Tibial nerve (tissue), 4 donors: ENCODE data around the gene INAFM1. TPM values are rescaled to one million over a fixed set of nuclear protein-coding genes. Genes with fewer than 3 reads are reported as not detected.
A peak's percentile ranks its signal among the peaks of the same experiment; 100 is the strongest.
"Not testable (repeated sequence)": the region's sequence is repeated elsewhere in the genome, so short reads cannot be mapped to it uniquely, and the experiment has no call there.

Experiments used
- DNase-seq, 2 donors: peaks; one replicate each; pipeline ENCODE4 v3.0.0-alpha.2; 2019; ENCODE audit warnings: low spot score in 2 of 2
- H3K27ac ChIP-seq, 4 donors: fragments of 200-600 bp; sonication (generic) in 3 of 4; one replicate each; pipeline ENCODE4 v1.5.1; 2017 to 2019; ENCODE audit warnings: mild to moderate bottlenecking in 1 of 4
- H3K27me3 ChIP-seq, 2 donors: fragments of 200-600 bp; sonication (generic) in 1 of 2; one replicate each; pipeline versions ENCODE4 v1.5.1 to v1.6.0; 2017 to 2019
- H3K36me3 ChIP-seq, 3 donors: fragments of 200-600 bp; sonication (generic); one replicate each; pipeline ENCODE4 v1.5.1; 2018 to 2019
- H3K4me1 ChIP-seq, 4 donors: fragments of 200-600 bp; sonication (generic) in 3 of 4; one replicate each; pipeline ENCODE4 v1.5.1; 2017 to 2019
- H3K4me3 ChIP-seq, 4 donors: fragments of 200-600 bp; sonication (generic) in 3 of 4; one replicate each; pipeline ENCODE4 v1.5.1; 2017 to 2019; ENCODE audit warnings: mild to moderate bottlenecking in 1 of 4, moderate library complexity in 1 of 4
- H3K9me3 ChIP-seq, 4 donors: fragments of 200-600 bp; sonication (generic) in 3 of 4; one replicate each; pipeline ENCODE4 v1.5.1; 2017 to 2019
- CTCF ChIP-seq, 5 experiments: fragments of 200-600 bp in 3 of 5; fragments of 450-650 bp in 2 of 5; sonication (generic) in 3 of 5; IDR thresholded peaks; one replicate each; pipeline ENCODE4 v1.5.1; 2016 to 2019; ENCODE audit warnings: antibody characterized with exemption in 5 of 5, mild to moderate bottlenecking in 3 of 5, moderate library complexity in 2 of 5
- EP300 ChIP-seq, 2 donors: sonication (generic); formaldehyde crosslinking; IDR thresholded peaks; one replicate each; pipeline ENCODE4 v1.6.1; 2017; ENCODE audit warnings: antibody characterized with exemption in 2 of 2, mild to moderate bottlenecking in 1 of 2
- POLR2A ChIP-seq, 2 donors: fragments of 450-650 bp; IDR thresholded peaks; one replicate each; pipeline ENCODE4 v1.6.1; 2017; ENCODE audit warnings: antibody characterized with exemption in 2 of 2, mild to moderate bottlenecking in 2 of 2, moderate library complexity in 2 of 2
- WGBS, 2 donors: methylation state at CpG; one replicate each; pipeline ENCODE4 v1.1.5; 2018; 5-methylcytosine and 5-hydroxymethylcytosine counted together
- total RNA-seq, 4 donors: library from RNA; depleted of rRNA; stranded (reverse); fragments of >200 nt; gene quantifications; one replicate each; pipeline ENCODE4 v1.1.0, GENCODE V29; 2016

The INAFM1 gene
- total RNA-seq, 4 donors from 2014 or later: 9.6 to 33.9 (median 25.4) TPM

DNA sequence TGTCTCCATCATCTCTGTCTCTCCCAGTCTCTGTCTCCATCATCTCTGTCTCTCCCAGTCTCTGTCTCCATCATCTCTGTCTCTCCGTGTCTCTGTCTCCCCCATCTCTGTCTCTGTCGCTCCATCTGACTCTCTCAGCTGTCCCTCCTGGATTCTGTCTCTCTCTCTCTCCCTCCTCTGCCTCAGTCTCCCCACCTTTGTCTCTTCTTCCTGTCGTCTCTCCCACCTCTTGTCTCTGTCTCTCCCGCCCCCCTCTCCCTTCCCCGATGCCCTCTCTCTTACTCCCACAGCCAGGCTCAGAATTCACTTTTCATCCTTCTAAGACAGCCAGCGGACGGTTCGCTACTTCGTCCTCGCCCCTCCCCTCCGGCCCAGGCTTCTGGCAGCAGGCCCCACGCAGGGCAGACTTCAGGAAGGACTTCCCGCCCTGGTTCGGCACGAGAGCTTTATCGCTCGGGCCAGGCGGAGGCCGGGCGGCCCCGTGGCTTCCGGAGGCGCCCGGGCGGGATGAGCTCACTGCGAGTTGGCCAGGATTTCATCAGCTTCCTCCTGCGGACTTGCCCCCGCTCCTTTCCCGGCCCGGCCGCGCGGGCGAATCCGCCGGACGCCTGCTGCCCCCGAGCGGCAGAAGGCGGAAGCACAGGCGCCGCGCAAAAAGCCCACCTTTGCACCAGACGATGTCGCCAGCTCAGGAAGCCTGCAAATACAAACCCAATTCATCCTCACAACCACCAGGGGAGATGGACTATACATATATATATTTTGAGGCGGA lies 30.7 kb upstream of the INAFM1 start:
- peak overlapping the region in 2 of 4 donors; percentile 40 to 44 for H3K4me3 ChIP-seq
- peak; percentile 63 to 90 for TF ChIP-seq EP300 (IDR thresholded peaks at IDR 0.05)
- peak in 1 of 2 donors; percentile 16 for TF ChIP-seq POLR2A (IDR thresholded peaks at IDR 0.05)
- peak; percentile 99 to 100 (median 99) for TF ChIP-seq CTCF (IDR thresholded peaks at IDR 0.05)
- DNase-seq: peak; percentile 75 to 77
- peaks cover 0 to 54% (median 28%) of the 10 kb centered on the region in 4 donors for H3K4me1 ChIP-seq
- H3K27ac ChIP-seq: peak overlapping the region in 2 of 4 donors; percentile 60 to 73
- no peaks in the 10 kb centered on the region for H3K36me3 ChIP-seq
- no peaks in the 10 kb centered on the region for H3K9me3 ChIP-seq
- peaks cover 0 to 12% of the 10 kb centered on the region in 2 donors for H3K27me3 ChIP-seq
- 3 to 4% methylated on average over 17 to 30 of the region's 46 CpGs for WGBS, 2 donors

- Histone ChIP-seq H3K4me1 (peaks cover 0 to 38% (median 15%) of the 10 kb centered on the region in 4 donors), H3K4me3 (no peak overlapping the region), H3K27ac (no peak overlapping the region)
These were observed 27.2 kb upstream of the INAFM1 start for GRCh38 chr19:47247308-47247990.

GRCh38 chr19:47253016-47253415 lies 21.7 kb upstream of the INAFM1 start:
- H3K9me3 ChIP-seq, DNase-seq, H3K27me3 ChIP-seq, H3K4me3 ChIP-seq, H3K36me3 ChIP-seq, H3K27ac ChIP-seq: not testable (repeated sequence)
- WGBS, 2 donors: 81 to 90% methylated on average over 8 of the region's 8 CpGs
- peaks cover 0 to 22% (median 11%) of the 10 kb centered on the region in 4 donors for H3K4me1 ChIP-seq

More at GRCh38 chr19:47247308-47247990, 27.2 kb upstream of the INAFM1 start:
- H3K36me3 ChIP-seq: no peaks in the 10 kb centered on the region
- TF ChIP-seq CTCF (IDR thresholded peaks at IDR 0.05) (peak; percentile 82 to 94 (median 86)), EP300 (IDR thresholded peaks at IDR 0.05) (no peak), POLR2A (IDR thresholded peaks at IDR 0.05) (no peak)
- H3K9me3 ChIP-seq: no peaks in the 10 kb centered on the region
- no peaks in the 10 kb centered on the region for H3K27me3 ChIP-seq
- peak; percentile 67 to 79 for DNase-seq
- WGBS, 2 donors: 29 to 32% methylated on average over 25 of the region's 25 CpGs

DNA sequence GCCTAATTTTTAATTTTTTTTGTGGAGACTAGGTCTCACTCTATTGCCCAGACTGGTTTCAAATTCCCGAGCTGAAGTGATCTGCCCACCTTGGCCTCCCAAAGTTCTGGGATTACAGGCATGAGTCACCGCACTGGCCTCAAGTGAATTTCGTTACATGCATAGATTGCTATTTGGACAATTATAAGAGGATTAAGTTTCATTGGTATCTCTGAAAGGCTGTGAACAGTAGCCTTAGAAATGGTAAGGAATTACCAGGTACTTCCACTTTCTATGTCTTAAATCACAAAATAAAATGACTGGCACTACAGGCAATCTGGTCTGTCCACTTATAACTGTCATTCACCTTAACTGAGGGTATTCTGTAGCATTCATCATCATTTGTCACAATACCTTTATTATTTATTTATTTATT lies 21.2 kb upstream of the INAFM1 start:
- H3K27me3 ChIP-seq: no peaks in the 10 kb centered on the region
- no peak overlapping the region for H3K4me3 ChIP-seq
- DNase-seq: no peak
- H3K36me3 ChIP-seq: peaks cover 0 to 4% (median 0%) of the 10 kb centered on the region in 3 donors
- peaks cover 0 to 27% (median 15%) of the 10 kb centered on the region in 4 donors for H3K4me1 ChIP-seq
- no peak overlapping the region for H3K27ac ChIP-seq
- H3K9me3 ChIP-seq: no peaks in the 10 kb centered on the region
- no peak for TF ChIP-seq POLR2A (IDR thresholded peaks at IDR 0.05)
- no peak for TF ChIP-seq EP300 (IDR thresholded peaks at IDR 0.05)
- no peak for TF ChIP-seq CTCF (IDR thresholded peaks at IDR 0.05)
- 72 to 74% methylated on average over 3 of the region's 3 CpGs for WGBS, 2 donors

DNA sequence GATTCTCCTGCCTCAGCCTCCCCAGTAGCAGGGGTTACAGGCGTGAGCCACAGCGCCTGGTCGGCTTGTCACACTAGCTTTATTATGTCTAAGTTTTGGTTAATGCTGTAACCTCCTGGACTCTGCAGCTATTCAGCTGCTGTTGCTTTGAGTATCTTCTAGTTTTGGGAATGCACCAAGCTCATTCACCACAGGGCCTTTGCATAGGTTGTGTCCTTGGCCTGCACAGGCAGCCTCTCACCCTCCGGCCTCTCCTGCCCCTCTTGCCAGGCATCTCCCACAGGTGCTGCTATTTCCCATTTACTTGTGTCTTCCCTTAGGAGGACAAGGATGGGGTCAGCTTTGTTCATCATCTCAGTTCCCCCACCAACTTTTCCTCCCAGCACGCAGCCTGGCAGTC lies 20.7 kb upstream of the INAFM1 start:
- DNase-seq: no peak
- Histone ChIP-seq H3K9me3 (no peaks in the 10 kb centered on the region), H3K4me1 (peaks cover 0 to 32% (median 20%) of the 10 kb centered on the region in 4 donors), H3K36me3 (peaks cover 0 to 9% (median 0%) of the 10 kb centered on the region in 3 donors), H3K27ac (no peak overlapping the region), H3K27me3 (no peaks in the 10 kb centered on the region), H3K4me3 (no peak overlapping the region)
- WGBS, 2 donors: 85 to 88% methylated on average over 5 of the region's 5 CpGs
- TF ChIP-seq CTCF (IDR thresholded peaks at IDR 0.05) (no peak), POLR2A (IDR thresholded peaks at IDR 0.05) (no peak), EP300 (IDR thresholded peaks at IDR 0.05) (no peak)
